C4-2B (cell line): ENCODE data around the gene SMO.

ENCODE experiments used
- CTCF ChIP-seq: fragments of 450-650 bp; conservative IDR thresholded peaks from 2 replicates; pipeline ENCODE4 v1.5.1; 2017; ENCODE audit warnings: mild to moderate bottlenecking
- ZFX ChIP-seq: fragments of 450-650 bp; IDR thresholded peaks from 2 replicates; pipeline ENCODE4 v1.6.1; 2017

GRCh38 chr7:129252128-129252527 is 63.7 kb downstream of the SMO start:
- TF ChIP-seq CTCF: no peak
- TF ChIP-seq ZFX: no peak
